Neutrophil (primary cell): Measurements from ENCODE around the gene MAL.
"Not testable (repeated sequence)": the region's sequence is repeated elsewhere in the genome, so short reads cannot be mapped to it uniquely, and the experiment has no call there.

Experiments
- H3K27ac ChIP-seq: fragments of 200-600 bp; sonication (generic); 2 replicates; pipeline ENCODE4 v1.5.1; 2016; ENCODE audit warnings: mild to moderate bottlenecking, moderate library complexity
- H3K27me3 ChIP-seq: fragments of 200-600 bp; sonication (generic); 2 replicates; pipeline ENCODE4 v1.6.0; 2016; ENCODE audit warnings: mild to moderate bottlenecking
- H3K36me3 ChIP-seq: fragments of 200-600 bp; sonication (generic); 2 replicates; pipeline ENCODE4 v1.5.1; 2017
- H3K4me1 ChIP-seq, 2 experiments: fragments of 200-600 bp in 1 of 2; sonication (generic) in 1 of 2; 1 replicate in 1 of 2; 2 replicates in 1 of 2; pipeline versions ENCODE4 v1.5.1 to v1.6.1; 2013 to 2016; ENCODE audit warnings: low read depth in 1 of 2, low read length in 1 of 2, mild to moderate bottlenecking in 1 of 2, moderate library complexity in 1 of 2; ENCODE audit not compliant: control insufficient read depth in 1 of 2, insufficient read depth in 1 of 2
- H3K4me3 ChIP-seq, 2 experiments: fragments of 200-600 bp in 1 of 2; sonication (generic) in 1 of 2; 1 replicate in 1 of 2; 2 replicates in 1 of 2; pipeline ENCODE4 v1.5.1; 2013 to 2016; ENCODE audit warnings: low read depth in 1 of 2, low read length in 1 of 2, mild to moderate bottlenecking in 1 of 2, moderate library complexity in 1 of 2
- H3K9me3 ChIP-seq: fragments of 200-600 bp; sonication (generic); 2 replicates; pipeline ENCODE4 v1.5.1; 2016
- CTCF ChIP-seq: fragments of 200-600 bp; sonication (generic); IDR thresholded peaks from 2 replicates; pipeline ENCODE4 v1.5.1; 2016; ENCODE audit warnings: antibody characterized with exemption

The MAL gene

GRCh38 chr2:95036596-95037383 lies 11.3 kb downstream of the MAL start:
- H3K27ac ChIP-seq: no peak overlapping the region
- no peaks in the 10 kb centered on the region for H3K9me3 ChIP-seq
- no peaks in the 10 kb centered on the region for H3K4me1 ChIP-seq
- TF ChIP-seq CTCF: no peak
- H3K27me3 ChIP-seq: no peaks in the 10 kb centered on the region
- H3K4me3 ChIP-seq: no peak overlapping the region
- H3K36me3 ChIP-seq: no peaks in the 10 kb centered on the region

- TF ChIP-seq CTCF: no peak
- Histone ChIP-seq H3K27me3 (no peaks in the 10 kb centered on the region), H3K9me3 (no peaks in the 10 kb centered on the region), H3K4me3 (no peak overlapping the region), H3K27ac (no peak overlapping the region), H3K36me3 (no peaks in the 10 kb centered on the region), H3K4me1 (no peaks in the 10 kb centered on the region)
Observed at GRCh38 chr2:95037384-95037839, 11.9 kb downstream of the MAL start.

DNA sequence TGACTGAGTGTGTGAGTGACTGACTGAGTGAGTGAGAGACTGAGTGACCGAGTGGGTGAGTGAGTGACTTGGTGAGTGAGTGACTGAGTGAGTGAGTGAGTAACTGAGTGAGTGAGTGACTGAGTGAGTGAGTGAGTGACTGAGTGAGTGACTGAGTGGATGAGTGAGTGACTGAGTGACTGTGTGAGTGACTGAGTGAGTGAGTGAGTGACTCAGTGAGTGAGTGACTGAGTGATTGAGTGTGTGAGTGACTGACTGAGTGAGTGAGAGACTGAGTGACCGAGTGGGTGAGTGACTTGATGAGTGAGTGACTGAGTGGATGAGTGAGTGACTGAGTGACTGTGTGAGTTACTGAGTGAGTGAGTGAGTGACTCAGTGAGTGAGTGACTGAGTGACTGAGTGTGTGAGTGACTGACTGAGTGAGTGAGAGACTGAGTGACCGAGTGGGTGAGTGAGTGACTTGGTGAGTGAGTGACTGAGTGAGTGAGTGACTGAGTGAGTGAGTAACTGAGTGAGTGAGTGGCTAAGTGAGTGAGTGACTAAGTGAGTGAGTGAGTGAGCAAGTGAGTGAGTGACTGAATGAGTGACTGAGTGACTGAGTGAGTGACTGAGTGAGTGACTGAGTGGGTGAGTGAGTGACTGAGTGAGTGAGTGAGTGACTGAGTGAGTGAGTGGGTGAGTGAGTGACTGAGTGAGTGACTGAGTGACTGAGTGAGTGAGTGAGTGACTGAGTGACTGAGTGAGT lies 12.5 kb downstream of the MAL start:
- H3K9me3 ChIP-seq, H3K27me3 ChIP-seq, H3K4me1 ChIP-seq, H3K27ac ChIP-seq, H3K4me3 ChIP-seq, H3K36me3 ChIP-seq: not testable (repeated sequence)

DNA sequence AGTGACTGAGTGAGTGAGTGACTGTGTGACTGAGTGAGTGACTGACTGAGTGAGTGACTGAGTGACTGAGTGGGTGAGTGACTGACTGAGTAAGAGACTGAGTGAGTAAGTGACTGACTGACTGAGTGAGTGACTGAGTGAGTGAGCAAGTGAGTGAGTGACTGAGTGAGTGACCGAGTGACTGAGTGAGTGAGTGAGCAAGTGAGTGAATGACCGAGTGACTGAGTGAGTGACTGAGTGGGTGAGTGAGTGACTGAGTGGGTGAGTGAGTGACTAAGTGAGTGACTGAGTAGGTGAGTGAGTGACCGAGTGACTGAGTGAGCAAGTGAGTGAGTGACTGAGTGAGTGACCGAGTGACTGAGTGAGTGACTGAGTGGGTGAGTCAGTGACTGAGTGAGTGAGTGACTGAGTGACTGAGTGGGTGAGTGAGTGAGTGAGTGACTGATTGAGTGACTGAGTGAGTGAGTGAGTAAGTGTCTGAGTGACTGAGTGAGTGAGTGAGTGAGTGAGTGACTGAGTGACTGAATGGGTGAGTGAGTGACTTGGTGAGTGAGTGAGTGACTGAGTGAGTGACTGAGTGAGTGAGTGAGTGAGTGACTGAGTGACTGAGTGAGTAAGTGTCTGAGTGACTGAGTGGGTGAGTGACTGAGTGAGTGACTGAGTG lies 13.3 kb downstream of the MAL start:
- TF ChIP-seq CTCF: no peak
- H3K27me3 ChIP-seq: peaks cover 13% of the 10 kb centered on the region
- no peak overlapping the region for H3K27ac ChIP-seq
- H3K4me3 ChIP-seq: no peak overlapping the region
- H3K9me3 ChIP-seq: no peaks in the 10 kb centered on the region
- H3K4me1 ChIP-seq: no peaks in the 10 kb centered on the region
- H3K36me3 ChIP-seq: no peaks in the 10 kb centered on the region

DNA sequence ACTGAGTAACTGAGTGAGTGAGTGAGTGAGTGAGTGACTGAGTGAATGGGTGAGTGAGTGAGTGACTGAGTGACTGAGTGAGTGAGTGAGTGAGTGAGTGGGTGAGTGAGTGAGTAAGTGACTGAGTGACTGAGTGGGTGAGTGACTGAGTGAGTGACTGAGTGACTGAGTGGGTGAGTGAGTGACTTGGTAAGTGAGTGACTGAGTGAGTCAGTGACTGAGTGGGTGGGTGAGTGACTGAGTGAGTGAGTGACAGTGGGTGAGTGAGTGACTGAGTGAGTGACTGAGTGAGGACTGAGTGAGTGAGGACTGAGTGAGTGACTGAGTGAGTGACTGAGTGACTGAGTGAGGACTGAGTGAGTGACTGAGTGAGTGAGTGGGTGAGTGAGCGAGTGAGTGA lies 13.9 kb downstream of the MAL start:
- peaks cover 19% of the 10 kb centered on the region for H3K27me3 ChIP-seq
- H3K4me1 ChIP-seq: no peaks in the 10 kb centered on the region
- H3K4me3 ChIP-seq: no peak overlapping the region
- no peak for TF ChIP-seq CTCF
- H3K27ac ChIP-seq: no peak overlapping the region
- H3K9me3 ChIP-seq: no peaks in the 10 kb centered on the region
- no peaks in the 10 kb centered on the region for H3K36me3 ChIP-seq
